CD4-positive, alpha-beta T cell treated with Interferon gamma for 1 hour (primary cell): ENCODE data around the gene OR1I1.
A peak's percentile ranks its signal among the peaks of the same experiment; 100 is the strongest.

Experiments used
- DNase-seq: peaks from one replicate; pipeline ENCODE4 v3.0.0-alpha.2; 2020

Gene OR1I1

DNA sequence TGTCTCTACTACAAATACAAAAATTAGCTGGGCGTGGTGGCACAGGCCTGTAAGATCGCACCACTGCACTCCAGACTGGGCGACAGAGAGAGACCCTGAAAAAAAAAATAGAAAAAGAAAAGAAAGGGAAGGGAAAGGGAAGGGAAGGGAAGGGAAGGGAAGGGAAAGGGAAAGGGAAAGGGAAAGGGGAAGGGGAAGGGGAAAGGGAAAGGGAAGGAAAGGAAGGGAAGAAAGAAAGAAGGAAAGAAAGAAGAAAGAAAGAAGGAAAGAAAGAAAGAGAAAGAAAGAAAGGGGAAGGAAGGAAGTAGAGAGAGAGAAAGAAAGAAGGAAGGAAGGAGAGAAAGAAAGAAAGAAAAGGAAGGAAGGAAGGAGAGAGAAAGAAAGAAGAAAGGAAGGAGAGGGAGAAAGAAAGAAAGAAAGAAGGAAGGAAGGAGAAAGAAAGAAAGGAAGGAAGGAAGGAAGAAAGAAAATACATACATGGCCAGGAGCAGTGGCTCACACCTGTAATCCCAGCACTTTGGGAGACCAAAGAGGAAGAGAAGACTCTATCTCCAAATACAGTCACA is 17.1 kb downstream of the OR1I1 start:
- DNase-seq, result no peak

DNA sequence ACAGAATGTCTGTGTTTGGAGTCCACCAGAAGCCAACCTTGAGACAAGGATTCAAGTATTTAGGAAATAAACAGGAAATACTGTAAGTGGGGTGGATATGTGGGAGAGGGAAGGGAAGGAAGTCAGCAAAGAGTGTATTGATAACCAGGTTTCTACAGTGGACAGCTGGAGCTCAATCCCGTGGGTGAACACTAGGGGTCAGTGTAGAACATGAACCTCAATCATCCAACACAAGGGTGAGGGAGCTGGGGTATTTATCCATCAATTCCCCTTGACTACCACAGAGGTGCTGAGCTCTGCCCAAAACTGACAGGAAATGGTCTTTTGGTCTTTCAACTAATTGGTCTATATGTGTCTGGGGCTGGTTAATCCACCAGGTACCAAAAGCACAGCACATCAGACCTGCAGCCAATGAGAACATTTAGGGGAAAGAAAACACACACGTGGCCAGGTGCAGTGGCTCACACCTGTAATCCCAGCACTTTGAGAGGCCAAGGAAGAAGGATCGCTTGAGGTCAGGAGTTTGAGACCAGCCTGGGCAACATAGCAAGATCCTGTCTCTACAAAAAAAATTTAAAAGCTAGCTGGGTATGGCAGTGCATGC is 19.6 kb downstream of the OR1I1 start:
- DNase-seq, result peak; percentile 29

DNA sequence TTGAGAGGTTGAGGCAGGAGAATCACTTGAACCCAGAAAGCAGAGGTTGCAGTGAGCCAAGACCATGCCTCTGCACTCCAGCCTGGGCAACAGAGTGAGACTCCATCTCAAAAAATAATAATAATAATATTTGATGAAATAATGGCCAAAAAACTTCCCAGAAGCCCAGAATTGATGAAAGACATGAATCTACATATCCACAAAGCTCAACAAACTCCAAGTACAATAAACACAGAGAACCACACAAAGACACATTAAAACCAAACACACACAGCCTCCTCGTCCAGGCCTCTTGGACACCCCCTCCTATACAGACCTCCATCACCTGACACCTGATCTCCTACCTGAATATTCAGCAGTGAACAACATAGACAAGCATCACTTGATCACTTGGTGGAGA is 22.0 kb downstream of the OR1I1 start:
- no peak for DNase-seq

DNA sequence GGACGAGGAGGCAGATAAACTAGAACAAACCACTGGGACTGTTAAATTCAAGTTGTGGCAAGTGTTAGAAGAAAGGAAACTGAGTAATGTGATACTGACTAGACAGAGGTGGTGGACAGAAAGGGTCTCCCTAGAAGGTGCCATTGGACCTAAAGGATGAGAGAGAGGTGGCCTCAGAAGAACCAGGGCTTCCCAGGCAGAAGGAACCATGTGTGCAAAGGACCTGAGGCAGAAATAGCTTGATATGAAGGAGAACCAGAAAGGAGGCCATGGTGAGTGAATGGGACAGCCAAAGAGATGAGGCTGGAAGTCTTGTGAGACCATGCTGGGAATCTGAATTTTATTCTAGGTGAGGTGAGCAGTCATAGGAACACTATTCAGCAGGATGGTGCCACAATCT is 22.4 kb downstream of the OR1I1 start:
- no peak for DNase-seq

DNA sequence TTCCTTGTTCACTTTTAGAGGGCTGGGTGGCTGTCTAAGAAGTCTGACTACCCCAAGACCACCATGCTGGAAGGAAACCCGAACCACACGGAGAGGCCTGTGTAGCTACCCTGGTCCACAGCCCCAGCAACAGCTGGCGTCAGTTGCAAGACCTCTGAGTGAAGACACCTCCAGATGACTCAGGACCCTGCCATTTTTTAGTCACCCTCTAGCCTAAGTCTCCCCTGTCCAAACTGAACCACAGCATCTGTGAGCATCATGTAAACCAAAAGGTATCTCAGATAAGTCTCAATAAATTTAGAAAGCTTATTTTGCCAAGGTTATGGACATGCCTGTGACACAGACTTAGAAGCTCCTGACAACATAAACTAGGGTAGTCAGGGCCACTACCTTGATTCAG is 23.0 kb downstream of the OR1I1 start:
- no peak for DNase-seq

DNA sequence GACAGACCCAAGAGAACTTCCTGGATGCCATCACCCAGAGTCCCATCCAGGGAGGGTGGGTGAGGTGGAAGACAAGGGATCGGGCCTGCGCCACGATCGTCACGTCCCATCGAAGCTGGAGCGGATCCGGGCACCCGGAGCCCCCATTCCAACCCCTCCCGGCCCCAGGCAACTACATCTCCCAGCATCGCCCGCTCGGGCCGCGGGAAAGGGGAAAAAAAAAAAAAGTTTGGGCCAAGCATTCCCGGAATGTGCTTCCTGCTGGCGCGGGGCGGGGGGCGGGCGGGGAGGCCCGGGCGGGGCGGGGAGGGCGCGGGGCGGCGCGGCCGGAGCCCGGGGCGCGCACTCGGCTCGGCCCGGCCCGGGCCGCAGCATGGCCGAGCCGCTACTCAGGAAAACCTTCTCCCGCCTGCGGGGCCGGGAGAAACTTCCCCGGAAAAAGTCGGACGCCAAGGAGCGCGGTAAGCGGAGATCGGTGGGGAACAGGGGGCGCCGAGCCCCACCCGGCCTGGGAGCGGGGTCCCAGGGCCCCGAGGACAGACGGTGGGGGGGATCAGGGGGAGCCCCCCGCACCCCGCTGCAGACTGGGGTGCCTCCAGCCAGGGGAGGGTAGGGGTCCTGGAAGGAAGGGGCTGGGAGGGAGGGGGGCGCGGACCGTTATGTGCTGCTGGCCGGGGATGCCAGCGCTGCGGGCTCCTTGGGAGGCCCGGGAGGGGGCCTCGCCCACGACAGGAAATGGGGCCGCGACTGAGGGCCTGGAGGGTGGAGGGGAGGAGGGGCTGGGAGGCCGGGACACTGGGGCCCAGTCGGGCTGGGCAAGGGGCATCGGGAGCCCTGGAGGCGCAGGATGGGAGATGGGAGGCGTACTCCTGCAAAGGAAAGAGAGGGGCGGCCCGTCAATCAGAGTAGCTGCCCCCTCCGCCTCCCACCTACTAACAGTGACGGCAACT is 25.3 kb downstream of the OR1I1 start, which contains the start of gene SYDE1:
Gene SYDE1 (plus strand): TSS at position 341 of the 950 bp plus-strand sequence. CDS start 33 bp downstream, at position 374.
- DNase-seq, result no peak

DNA sequence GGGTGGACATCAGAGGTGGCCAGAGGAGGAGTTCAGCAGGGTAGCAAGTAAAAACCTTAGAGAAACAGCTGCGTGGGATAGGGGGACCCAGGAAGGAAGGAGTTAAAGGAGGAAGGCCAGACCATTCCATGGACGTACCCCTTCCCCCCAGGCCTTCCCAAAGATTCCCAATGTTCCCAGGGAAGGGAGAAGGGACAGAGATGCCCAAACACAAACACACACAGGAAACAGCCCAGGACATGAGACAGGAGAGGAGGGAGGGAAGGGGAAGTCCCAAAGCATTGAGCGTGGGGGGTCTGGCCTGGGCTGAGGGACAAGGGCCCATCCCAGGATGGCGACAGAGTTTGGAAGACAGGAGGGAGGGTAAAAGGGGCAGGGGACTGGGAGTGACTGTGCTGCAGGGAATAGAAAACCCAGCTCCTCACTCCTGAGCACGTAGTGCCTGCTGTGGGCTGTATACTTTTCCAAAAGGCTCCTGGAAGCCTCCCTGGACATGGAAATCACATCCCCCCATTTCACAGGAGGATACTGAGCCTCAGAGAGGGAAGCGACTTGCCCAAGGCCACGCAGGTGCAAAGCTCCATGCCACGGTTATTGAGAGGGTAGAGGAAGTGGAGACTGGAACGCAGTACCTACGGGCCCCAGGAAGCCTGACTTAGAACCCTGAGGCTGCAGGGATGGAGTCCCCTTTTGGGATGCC is 26.3 kb downstream of the OR1I1 start:
- no peak for DNase-seq

DNA sequence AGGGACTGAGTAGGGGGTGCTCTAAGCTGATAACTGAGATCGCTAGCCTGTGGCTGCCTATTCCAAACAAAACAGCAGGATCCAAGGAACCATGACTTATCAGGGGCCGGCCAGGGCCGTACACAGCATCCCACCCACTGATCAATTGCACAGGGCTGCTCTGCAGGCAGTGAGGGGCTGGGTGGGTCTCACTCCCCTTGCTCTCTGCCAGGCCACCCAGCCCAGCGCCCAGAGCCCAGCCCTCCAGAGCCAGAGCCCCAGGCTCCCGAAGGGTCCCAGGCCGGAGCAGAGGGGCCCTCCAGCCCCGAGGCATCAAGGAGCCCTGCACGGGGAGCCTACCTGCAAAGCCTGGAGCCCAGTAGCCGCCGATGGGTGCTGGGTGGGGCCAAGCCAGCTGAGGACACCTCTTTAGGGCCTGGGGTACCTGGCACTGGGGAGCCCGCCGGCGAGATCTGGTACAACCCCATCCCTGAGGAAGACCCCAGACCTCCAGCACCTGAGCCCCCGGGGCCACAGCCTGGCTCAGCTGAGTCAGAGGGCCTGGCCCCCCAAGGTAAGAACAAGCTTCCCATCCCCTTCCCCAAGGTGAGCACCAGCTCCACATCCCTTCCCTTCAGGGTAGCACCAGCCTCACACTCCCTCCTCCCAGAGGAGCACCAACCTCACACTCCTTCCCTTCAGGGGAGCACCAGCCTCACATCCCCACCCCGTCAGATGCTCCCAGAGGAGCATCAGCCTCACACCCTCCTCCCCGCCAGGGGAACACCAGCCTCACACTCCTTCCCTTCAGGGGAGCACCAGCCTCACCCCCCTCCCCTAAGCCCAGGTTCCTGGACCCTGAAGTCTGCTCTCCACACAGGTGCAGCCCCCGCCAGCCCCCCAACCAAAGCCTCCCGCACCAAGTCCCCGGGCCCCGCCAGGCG is 27.1 kb downstream of the OR1I1 start:
- no peak for DNase-seq

DNA sequence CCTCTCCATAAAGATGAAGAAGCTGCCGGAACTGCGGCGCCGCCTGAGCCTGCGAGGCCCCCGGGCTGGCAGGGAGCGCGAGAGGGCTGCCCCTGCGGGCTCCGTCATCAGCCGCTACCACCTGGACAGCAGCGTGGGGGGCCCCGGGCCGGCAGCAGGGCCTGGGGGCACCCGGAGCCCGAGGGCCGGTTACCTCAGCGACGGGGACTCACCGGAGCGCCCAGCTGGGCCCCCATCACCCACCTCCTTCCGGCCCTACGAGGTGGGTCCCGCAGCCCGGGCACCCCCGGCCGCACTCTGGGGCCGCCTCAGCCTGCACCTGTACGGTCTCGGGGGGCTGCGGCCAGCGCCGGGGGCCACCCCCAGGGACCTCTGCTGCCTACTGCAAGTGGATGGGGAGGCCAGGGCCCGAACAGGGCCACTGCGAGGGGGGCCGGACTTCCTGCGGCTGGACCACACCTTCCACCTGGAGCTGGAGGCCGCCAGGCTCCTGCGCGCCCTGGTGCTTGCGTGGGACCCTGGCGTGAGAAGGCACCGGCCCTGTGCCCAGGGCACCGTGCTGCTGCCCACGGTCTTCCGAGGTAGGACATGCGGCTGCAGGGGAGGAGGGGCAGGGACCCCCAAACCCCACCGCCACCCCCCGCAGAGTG is 27.9 kb downstream of the OR1I1 start:
- no peak for DNase-seq

DNA sequence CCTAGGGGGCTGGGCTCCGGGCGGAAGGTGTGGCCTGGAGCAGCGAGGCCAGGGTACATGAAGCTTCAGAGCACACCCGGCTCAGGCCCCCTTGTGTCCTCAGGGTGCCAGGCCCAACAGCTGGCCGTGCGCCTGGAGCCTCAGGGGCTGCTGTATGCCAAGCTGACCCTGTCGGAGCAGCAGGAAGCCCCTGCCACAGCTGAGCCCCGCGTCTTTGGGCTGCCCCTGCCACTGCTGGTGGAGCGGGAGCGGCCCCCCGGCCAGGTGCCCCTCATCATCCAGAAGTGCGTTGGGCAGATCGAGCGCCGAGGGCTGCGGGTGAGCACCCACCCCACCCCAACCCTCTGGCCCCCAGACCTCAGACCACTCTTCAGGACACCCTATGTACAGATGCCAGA is 28.4 kb downstream of the OR1I1 start:
- DNase-seq, result no peak

DNA sequence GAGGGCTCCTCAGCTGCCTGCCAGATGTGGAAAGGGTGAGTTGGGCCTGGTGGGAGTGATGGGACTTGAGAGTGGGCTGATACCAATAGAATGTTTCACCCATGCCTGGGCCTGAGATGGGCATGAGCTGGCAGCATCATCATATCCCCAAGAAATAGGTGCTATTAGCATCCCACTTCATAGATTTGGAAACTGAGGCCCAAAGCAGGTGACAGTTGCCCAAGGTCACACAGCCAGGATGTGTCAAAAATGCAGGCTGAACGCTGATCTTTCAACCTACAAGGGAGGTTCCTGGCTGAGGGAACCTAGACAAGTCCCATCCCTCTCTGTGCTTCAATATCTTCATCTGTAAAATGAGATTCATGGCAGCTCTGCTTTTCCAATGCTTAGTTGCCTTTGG is 29.7 kb downstream of the OR1I1 start:
- no peak for DNase-seq

DNA sequence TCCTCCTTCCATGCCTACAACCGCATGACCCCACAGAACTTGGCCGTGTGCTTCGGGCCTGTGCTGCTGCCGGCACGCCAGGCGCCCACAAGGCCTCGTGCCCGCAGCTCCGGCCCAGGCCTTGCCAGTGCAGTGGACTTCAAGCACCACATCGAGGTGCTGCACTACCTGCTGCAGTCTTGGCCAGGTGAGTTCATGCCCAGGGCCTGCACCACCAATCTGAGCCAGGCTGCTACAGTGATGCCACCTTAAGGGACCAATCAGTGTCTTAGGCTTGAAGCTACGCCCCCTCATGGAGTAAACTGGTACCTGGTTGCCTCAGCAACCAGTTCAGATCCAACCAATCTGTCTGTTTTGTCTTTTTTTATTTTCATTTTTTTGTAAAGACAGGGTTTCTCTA is 30.4 kb downstream of the OR1I1 start:
- DNase-seq, result no peak

DNA sequence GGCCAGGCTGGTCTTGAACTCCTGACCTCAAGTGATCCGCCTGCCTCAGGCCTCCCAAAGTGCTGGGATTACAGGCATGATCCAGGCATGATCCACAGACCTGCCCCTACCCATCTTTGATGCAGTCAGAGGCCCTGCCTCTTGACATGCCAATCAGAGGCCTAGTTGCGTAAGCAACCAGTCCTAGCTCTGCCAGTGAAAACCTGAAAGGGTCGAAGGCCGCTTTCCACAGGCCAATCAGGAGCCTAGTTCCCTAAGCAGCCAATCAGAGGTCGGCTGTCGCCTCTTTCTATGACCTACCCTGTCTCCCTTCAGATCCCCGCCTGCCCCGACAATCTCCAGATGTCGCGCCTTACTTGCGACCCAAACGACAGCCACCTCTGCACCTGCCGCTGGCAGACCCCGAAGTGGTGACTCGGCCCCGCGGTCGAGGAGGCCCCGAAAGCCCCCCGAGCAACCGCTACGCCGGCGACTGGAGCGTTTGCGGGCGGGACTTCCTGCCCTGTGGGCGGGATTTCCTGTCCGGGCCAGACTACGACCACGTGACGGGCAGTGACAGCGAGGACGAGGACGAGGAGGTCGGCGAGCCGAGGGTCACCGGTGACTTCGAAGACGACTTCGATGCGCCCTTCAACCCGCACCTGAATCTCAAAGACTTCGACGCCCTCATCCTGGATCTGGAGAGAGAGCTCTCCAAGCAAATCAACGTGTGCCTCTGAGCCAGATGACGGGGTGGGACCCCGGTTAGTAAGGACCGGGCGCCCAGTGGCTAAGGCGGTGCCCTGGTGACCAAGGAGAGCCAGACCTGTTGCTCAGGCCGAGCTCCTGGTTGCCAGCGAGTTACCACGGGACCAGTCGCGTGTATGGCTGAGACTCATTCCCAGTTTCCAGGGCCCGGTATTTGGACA is 31.5 kb downstream of the OR1I1 start:
- no peak for DNase-seq

DNA sequence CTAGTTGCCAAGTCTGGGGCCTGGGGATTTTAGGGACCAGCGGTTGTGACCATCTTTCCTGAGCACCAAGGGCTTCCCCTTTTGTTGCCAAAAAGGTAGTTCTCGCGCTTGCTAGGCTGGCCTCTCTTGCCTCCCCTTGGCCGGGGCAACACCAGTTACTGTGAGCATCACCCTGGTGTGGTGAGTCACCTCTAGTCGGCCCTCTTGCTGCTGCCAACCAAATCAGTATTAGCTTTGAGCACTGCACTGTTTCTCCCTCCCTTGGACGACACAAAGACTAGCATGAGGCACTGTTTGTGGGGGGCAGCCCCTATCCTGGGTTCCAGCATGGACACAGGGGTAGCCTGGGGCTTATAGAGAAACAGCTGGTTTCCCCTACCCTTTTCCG is 32.1 kb downstream of the OR1I1 start:
- no peak for DNase-seq

DNA sequence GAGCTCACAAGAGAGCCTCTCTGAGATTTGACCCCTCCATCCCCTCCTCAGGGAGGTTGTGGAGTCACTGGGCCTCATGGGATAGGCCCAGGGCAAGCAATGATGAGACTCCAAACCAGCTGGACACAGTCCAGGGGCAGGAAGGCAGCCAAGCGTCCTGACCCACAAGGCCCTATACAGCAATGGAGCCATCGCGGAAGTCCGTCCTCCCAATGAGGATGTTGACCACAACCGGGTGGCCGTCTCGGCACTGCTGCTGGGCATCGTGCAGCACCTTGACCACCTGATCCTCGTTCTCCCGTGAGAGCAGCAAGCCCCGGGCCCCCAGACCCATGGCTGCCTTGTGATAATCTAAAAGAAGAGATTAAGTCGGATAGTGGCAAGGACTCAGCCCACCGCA is 33.1 kb downstream of the OR1I1 start:
- no peak for DNase-seq

DNA sequence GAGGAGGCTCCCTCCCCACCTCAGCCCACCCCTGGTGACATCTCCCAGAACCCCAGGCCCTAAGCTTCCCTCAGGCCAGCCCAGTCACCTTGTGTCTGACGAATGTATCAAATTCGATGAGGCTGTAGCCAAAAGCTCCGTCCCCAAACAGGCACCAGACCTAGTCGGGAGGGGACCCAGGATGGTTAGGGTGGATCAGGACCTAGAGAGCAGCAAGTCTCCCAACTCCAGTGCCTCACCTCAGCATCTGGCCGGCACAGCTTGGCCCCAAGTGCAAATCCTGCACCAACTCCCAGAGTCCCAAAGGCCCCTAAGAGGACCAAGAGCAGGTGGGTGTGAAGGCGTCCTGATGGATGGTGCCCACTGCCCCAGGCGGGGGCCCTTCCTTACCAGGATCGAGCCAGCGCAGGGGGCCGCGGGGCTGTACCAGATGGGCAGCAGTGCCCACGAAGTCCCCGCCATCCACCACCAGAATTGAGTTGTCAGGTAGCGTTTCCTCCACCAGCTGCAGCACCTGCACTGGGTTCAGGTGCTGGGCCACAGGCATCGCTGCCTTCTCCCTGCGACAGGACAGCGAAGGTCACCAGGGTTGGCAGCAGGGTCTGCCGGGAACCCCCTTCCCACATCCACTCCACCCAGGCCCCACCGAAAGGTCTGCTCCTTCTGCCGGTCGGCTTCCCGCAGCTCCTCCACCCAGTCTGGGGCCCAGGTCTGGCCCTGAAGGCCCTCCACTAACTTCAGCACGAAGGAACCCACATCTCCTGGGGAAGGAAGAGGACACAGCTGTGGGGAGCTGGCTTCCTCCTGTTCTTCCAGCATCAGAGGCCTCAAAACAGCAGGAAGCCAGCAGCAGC is 34.0 kb downstream of the OR1I1 start:
- no peak for DNase-seq

DNA sequence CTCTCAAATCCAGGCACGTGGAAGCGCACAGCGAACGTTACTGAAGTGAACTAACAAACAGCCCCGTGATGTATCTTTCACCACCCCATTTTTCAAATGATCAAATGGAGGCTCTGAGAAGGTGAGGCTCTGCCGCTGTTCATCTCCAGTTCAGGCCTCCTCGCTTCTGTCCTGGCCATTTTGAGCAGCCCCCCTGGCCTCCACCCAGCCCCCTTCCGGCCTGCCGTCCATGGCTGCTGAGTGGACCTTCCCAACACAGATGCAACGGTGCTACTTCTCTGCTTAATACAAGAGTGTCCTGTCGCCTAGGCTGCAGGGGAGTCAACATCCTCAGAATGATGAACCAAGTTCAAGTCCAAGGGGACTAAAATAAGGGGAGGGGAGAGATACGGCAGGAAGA is 34.8 kb downstream of the OR1I1 start:
- DNase-seq, result no peak

DNA sequence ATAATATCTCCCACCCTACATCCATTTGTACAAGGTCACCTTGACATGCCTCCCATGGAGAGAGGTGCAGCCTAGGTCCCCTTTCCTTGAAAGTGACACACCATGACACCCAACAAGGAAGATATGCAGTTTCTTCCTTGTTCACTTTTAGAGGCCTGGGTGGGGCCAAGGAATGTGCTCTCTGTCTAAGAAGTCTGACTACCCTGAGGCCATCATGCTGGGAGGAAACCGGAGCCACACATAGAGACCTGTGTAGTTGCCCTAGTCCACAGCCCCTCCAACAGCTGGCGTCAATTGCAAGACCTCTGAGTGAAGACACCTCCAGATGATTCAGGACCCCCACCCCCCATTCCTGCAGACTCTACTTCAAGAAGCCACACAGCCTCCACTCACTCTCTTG is 36.2 kb downstream of the OR1I1 start:
- DNase-seq, result no peak

DNA sequence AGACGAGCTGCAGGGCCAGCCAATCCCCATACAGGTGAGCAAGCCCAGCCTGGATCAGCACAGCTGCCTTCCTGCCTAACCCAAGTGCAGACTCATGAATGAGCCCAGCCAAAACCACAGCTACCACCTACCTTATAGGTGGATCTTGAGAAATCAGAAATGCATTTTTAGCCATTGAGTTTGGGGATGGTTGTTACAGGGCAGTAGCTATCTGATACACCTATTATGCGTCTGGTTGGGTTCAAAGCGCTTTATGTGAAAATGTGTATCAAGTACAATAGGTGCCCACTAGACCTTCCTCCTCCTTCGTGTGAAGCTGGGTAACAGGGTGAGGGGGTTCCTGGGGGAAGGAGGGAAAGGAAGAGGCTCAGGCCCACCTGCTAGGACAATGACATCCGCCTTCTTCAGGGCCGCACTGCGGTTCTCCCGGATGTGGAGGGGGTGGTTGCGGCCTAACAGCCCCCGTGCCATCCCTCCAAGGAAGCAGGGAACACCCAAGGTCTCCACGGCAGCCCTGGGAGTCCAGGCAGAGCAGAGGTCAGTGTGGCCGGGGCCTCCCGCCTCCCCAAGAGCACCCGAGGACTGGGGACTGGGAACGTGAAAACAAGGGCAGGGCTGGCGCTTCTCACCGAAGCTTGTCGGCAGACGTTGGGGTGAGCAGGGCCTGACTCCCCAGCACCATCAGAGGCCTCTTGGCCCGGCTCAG is 36.9 kb downstream of the OR1I1 start:
- no peak for DNase-seq
